Measurements from ENCODE around the gene CIAPIN1.
A peak's percentile ranks its signal among the peaks of the same experiment; 100 is the strongest.

The CIAPIN1 gene

DNA sequence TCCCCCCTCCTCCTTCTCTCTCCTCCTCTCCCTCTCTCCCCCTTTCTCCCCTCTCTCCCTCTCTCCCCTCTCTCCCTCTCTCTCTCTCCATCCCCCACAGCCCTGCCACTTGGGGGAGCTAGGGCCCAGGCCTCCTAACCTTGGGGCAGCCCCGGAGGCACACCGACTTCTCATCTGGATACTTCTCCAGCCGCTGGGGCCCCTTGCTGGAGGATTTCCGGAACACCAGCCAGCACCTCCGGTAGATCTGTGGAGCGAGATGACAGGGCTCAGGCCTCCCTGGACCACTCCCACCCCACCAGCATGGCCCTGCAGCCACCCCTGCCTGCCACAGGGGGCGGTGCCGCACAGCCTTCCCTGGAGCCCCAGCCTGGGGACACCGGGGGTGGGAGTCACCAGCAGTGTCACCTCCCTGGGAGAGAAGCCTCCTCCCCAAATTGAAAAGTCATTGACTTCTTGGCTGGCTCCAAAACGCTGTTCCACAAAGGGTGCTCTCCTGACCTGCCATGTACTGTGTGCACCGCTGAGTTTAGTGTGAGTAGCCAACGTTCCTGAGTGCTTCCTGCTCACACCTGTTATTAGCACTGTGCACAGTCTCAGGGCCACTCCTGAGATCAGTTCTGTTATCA lies 28.6 kb upstream of the CIAPIN1 start:
- peaks cover 0 to 42% (median 31%) of the 10 kb centered on the region in 5 donors for H3K36me3 ChIP-seq (ENCODE audit: control insufficient read depth in 5 of 5, insufficient read depth in 5 of 5, low read length in 5 of 5)
- H3K9ac ChIP-seq (ENCODE audit: low read length in 5 of 5): peak overlapping the region in 1 of 5 donors; percentile 14
- peaks cover 4 to 71% (median 40%) of the 10 kb centered on the region in 5 donors for H3K4me1 ChIP-seq (ENCODE audit: control insufficient read depth in 5 of 5, insufficient read depth in 5 of 5, low read length in 5 of 5)
- H3K27me3 ChIP-seq (ENCODE audit: control insufficient read depth in 5 of 5, insufficient read depth in 4 of 5, low read length in 5 of 5): peaks cover 0 to 14% (median 9%) of the 10 kb centered on the region in 5 donors
- H3K27ac ChIP-seq (ENCODE audit: low read depth, low read length): no peak overlapping the region
- H3K9me3 ChIP-seq (ENCODE audit: control insufficient read depth in 5 of 5, low read length in 5 of 5): no peaks in the 10 kb centered on the region
- H3K4me3 ChIP-seq (ENCODE audit: low read depth in 1 of 5, low read length in 5 of 5): no peak overlapping the region

GRCh38 chr16:57474671-57475661 lies 27.8 kb upstream of the CIAPIN1 start:
- H3K36me3 ChIP-seq (ENCODE audit: control insufficient read depth in 5 of 5, insufficient read depth in 5 of 5, low read length in 5 of 5): peaks cover 0 to 51% (median 40%) of the 10 kb centered on the region in 5 donors
- no peak overlapping the region for H3K27ac ChIP-seq (ENCODE audit: low read depth, low read length)
- H3K4me1 ChIP-seq (ENCODE audit: control insufficient read depth in 5 of 5, insufficient read depth in 5 of 5, low read length in 5 of 5): peaks cover 5 to 71% (median 43%) of the 10 kb centered on the region in 5 donors
- no peak overlapping the region for H3K9ac ChIP-seq (ENCODE audit: low read length in 5 of 5)
- H3K27me3 ChIP-seq (ENCODE audit: control insufficient read depth in 5 of 5, insufficient read depth in 4 of 5, low read length in 5 of 5): peaks cover 0 to 13% (median 9%) of the 10 kb centered on the region in 5 donors
- no peaks in the 10 kb centered on the region for H3K9me3 ChIP-seq (ENCODE audit: control insufficient read depth in 5 of 5, low read length in 5 of 5)
- no peak overlapping the region for H3K4me3 ChIP-seq (ENCODE audit: low read depth in 1 of 5, low read length in 5 of 5)

DNA sequence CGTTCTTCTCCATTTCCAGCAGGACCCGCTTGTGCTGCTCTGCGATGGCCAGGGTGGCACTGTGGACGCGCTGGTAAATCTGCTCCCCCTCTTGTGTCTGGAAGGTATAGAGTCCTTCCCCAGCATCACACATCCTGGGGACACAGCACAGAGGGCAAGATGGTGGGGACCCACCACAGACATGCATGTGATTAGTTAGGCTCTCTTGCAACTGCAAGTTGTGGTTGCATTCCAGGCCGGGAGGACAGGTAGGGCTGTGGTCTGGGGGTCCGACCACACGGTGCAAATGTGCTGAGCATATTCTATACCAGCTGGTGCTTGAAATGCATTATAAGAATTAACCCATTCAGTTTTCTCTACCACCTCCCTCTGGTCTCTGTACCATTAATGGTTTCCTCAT lies 26.7 kb upstream of the CIAPIN1 start:
- Histone ChIP-seq H3K4me3 (ENCODE audit: low read depth in 1 of 5, low read length in 5 of 5) (no peak overlapping the region), H3K36me3 (ENCODE audit: control insufficient read depth in 5 of 5, insufficient read depth in 5 of 5, low read length in 5 of 5) (peaks cover 0 to 62% (median 51%) of the 10 kb centered on the region in 5 donors), H3K27ac (ENCODE audit: low read depth, low read length) (no peak overlapping the region), H3K9ac (ENCODE audit: low read length in 5 of 5) (no peak overlapping the region), H3K27me3 (ENCODE audit: control insufficient read depth in 5 of 5, insufficient read depth in 4 of 5, low read length in 5 of 5) (peaks cover 0 to 4% (median 0%) of the 10 kb centered on the region in 5 donors), H3K4me1 (ENCODE audit: control insufficient read depth in 5 of 5, insufficient read depth in 5 of 5, low read length in 5 of 5) (peaks cover 2 to 61% (median 32%) of the 10 kb centered on the region in 5 donors), H3K9me3 (ENCODE audit: control insufficient read depth in 5 of 5, low read length in 5 of 5) (no peaks in the 10 kb centered on the region)

- Histone ChIP-seq H3K36me3 (ENCODE audit: control insufficient read depth in 5 of 5, insufficient read depth in 5 of 5, low read length in 5 of 5) (peaks cover 3 to 66% (median 57%) of the 10 kb centered on the region in 5 donors), H3K27me3 (ENCODE audit: control insufficient read depth in 5 of 5, insufficient read depth in 4 of 5, low read length in 5 of 5) (no peaks in the 10 kb centered on the region), H3K9ac (ENCODE audit: low read length in 5 of 5) (no peak overlapping the region), H3K9me3 (ENCODE audit: control insufficient read depth in 5 of 5, low read length in 5 of 5) (no peaks in the 10 kb centered on the region), H3K27ac (ENCODE audit: low read depth, low read length) (no peak overlapping the region), H3K4me1 (ENCODE audit: control insufficient read depth in 5 of 5, insufficient read depth in 5 of 5, low read length in 5 of 5) (peaks cover 2 to 55% (median 28%) of the 10 kb centered on the region in 5 donors), H3K4me3 (ENCODE audit: low read depth in 1 of 5, low read length in 5 of 5) (no peak overlapping the region)
Observed at GRCh38 chr16:57473176-57473840, 26.1 kb upstream of the CIAPIN1 start.

- Histone ChIP-seq H3K36me3 (ENCODE audit: control insufficient read depth in 5 of 5, insufficient read depth in 5 of 5, low read length in 5 of 5) (peaks cover 5 to 72% (median 63%) of the 10 kb centered on the region in 5 donors), H3K4me1 (ENCODE audit: control insufficient read depth in 5 of 5, insufficient read depth in 5 of 5, low read length in 5 of 5) (peaks cover 2 to 49% (median 28%) of the 10 kb centered on the region in 5 donors), H3K27ac (ENCODE audit: low read depth, low read length) (no peak overlapping the region)
Observed at GRCh38 chr16:57472665-57473060, 25.5 kb upstream of the CIAPIN1 start.

DNA sequence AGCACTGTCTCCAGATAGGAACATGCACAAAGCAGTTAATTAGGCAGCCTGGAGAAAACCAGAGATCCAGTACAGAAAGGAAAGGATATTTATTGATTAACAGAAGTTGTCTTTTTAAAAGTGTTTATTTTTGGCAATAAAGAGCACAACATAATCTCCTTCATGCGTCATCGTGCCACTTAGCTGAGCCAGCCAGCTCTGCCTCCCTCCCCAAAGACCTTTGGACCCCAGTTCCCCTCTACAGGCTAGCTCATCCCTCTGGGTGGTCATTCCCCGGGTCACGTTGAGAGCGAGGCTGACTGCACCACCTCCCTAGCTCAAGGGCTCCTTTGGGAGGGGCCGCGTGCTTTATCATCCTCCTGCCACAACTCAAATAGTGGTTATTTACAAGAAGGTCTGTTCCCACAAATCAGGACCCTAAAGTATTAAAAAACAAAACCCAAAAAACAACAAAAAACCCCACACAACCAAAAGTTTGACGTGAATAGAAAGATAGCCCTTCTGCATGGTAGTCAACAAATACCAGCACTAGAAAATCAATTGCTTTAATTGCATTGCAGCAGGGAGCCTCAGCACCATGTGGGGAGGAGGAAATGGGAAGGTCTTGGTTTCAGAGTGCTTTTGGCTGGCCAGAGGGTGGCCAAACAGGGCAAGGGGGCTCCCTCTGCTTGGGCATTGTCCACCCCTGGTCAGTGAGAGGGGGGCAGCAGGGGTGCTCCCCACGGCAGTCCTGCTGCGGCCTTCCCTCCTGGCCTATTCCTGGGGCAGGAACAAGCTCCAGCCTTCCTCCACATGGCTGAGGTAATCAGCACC lies 24.9 kb upstream of the CIAPIN1 start:
- no peaks in the 10 kb centered on the region for H3K27me3 ChIP-seq (ENCODE audit: control insufficient read depth in 5 of 5, insufficient read depth in 4 of 5, low read length in 5 of 5)
- no peak overlapping the region for H3K27ac ChIP-seq (ENCODE audit: low read depth, low read length)
- H3K4me3 ChIP-seq (ENCODE audit: low read depth in 1 of 5, low read length in 5 of 5): no peak overlapping the region
- H3K9me3 ChIP-seq (ENCODE audit: control insufficient read depth in 5 of 5, low read length in 5 of 5): no peaks in the 10 kb centered on the region
- peaks cover 11 to 78% (median 69%) of the 10 kb centered on the region in 5 donors for H3K36me3 ChIP-seq (ENCODE audit: control insufficient read depth in 5 of 5, insufficient read depth in 5 of 5, low read length in 5 of 5)
- H3K4me1 ChIP-seq (ENCODE audit: control insufficient read depth in 5 of 5, insufficient read depth in 5 of 5, low read length in 5 of 5): peaks cover 2 to 43% (median 28%) of the 10 kb centered on the region in 5 donors
- peak overlapping the region in 1 of 5 donors; percentile 22 for H3K9ac ChIP-seq (ENCODE audit: low read length in 5 of 5)

More at GRCh38 chr16:57472665-57473060, 25.5 kb upstream of the CIAPIN1 start:
- Histone ChIP-seq H3K27me3 (ENCODE audit: control insufficient read depth in 5 of 5, insufficient read depth in 4 of 5, low read length in 5 of 5) (no peaks in the 10 kb centered on the region), H3K9ac (ENCODE audit: low read length in 5 of 5) (peak overlapping the region in 1 of 5 donors; percentile 22), H3K4me3 (ENCODE audit: low read depth in 1 of 5, low read length in 5 of 5) (no peak overlapping the region), H3K9me3 (ENCODE audit: control insufficient read depth in 5 of 5, low read length in 5 of 5) (no peaks in the 10 kb centered on the region)

DNA sequence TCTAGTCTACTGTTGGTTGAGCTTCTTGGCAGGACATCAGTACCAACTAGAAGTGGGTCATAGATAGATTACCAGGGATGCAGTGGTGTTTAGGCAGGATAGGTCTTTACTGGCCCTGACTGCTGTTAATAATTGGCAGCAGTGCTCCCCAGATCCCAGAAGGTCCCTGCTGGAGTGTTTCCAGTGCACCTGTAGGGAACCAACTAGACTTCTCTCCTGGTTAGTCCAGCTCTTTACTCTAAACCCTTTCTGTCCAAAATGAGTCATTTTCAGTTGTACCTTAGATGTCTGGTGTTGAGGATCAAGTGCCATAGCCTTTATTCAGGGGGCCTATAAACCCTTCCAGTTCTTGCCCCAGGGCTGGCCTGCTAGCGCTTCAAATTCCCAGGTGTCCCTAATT lies 24.0 kb upstream of the CIAPIN1 start:
- Histone ChIP-seq H3K4me3 (ENCODE audit: low read depth in 1 of 5, low read length in 5 of 5) (no peak overlapping the region), H3K9me3 (ENCODE audit: control insufficient read depth in 5 of 5, low read length in 5 of 5) (no peaks in the 10 kb centered on the region), H3K27ac (ENCODE audit: low read depth, low read length) (no peak overlapping the region), H3K36me3 (ENCODE audit: control insufficient read depth in 5 of 5, insufficient read depth in 5 of 5, low read length in 5 of 5) (peaks cover 11 to 84% (median 78%) of the 10 kb centered on the region in 5 donors), H3K9ac (ENCODE audit: low read length in 5 of 5) (peak overlapping the region in 1 of 5 donors; percentile 7), H3K27me3 (ENCODE audit: control insufficient read depth in 5 of 5, insufficient read depth in 4 of 5, low read length in 5 of 5) (no peaks in the 10 kb centered on the region), H3K4me1 (ENCODE audit: control insufficient read depth in 5 of 5, insufficient read depth in 5 of 5, low read length in 5 of 5) (peaks cover 2 to 35% (median 27%) of the 10 kb centered on the region in 5 donors)

DNA sequence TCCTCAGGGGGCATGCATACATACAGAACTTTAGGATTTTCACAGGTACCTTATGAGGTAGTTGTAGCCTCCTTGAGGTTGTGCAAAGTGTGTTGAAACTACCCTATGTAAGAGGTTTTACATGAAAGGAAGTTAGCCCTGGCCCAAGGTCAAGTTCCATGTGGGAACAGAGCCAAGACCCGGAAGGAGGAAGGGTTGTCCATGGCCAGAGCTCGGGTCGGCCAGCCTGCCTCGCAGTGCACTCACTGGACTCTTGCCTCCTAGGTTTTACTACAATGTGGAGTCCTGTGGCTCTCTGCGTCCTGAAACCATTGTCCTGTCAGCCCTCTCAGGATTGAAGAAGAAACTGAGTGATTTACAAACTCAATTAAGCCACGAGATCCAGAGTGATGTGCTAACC lies 23.5 kb upstream of the CIAPIN1 start:
- Histone ChIP-seq H3K27me3 (ENCODE audit: control insufficient read depth in 5 of 5, insufficient read depth in 4 of 5, low read length in 5 of 5) (no peaks in the 10 kb centered on the region), H3K36me3 (ENCODE audit: control insufficient read depth in 5 of 5, insufficient read depth in 5 of 5, low read length in 5 of 5) (peaks cover 11 to 89% (median 82%) of the 10 kb centered on the region in 5 donors), H3K4me1 (ENCODE audit: control insufficient read depth in 5 of 5, insufficient read depth in 5 of 5, low read length in 5 of 5) (peaks cover 2 to 30% (median 23%) of the 10 kb centered on the region in 5 donors), H3K9ac (ENCODE audit: low read length in 5 of 5) (peak overlapping the region in 1 of 5 donors; percentile 7), H3K4me3 (ENCODE audit: low read depth in 1 of 5, low read length in 5 of 5) (no peak overlapping the region), H3K9me3 (ENCODE audit: control insufficient read depth in 5 of 5, low read length in 5 of 5) (no peaks in the 10 kb centered on the region), H3K27ac (ENCODE audit: low read depth, low read length) (no peak overlapping the region)

GRCh38 chr16:57469917-57470470 lies 22.8 kb upstream of the CIAPIN1 start:
- H3K27ac ChIP-seq (ENCODE audit: low read depth, low read length): no peak overlapping the region
- no peaks in the 10 kb centered on the region for H3K9me3 ChIP-seq (ENCODE audit: control insufficient read depth in 5 of 5, low read length in 5 of 5)
- peaks cover 14 to 90% (median 90%) of the 10 kb centered on the region in 5 donors for H3K36me3 ChIP-seq (ENCODE audit: control insufficient read depth in 5 of 5, insufficient read depth in 5 of 5, low read length in 5 of 5)
- H3K4me1 ChIP-seq (ENCODE audit: control insufficient read depth in 5 of 5, insufficient read depth in 5 of 5, low read length in 5 of 5): peaks cover 2 to 31% (median 23%) of the 10 kb centered on the region in 5 donors
- no peak overlapping the region for H3K9ac ChIP-seq (ENCODE audit: low read length in 5 of 5)
- H3K27me3 ChIP-seq (ENCODE audit: control insufficient read depth in 5 of 5, insufficient read depth in 4 of 5, low read length in 5 of 5): no peaks in the 10 kb centered on the region
- no peak overlapping the region for H3K4me3 ChIP-seq (ENCODE audit: low read depth in 1 of 5, low read length in 5 of 5)

Data from subcutaneous abdominal adipose tissue (tissue), 5 donors.